ENCODE measurements around the gene DDIT4. TPM values are rescaled to one million over a fixed set of nuclear protein-coding genes. Genes with fewer than 3 reads are reported as not detected.
"Not testable (repeated sequence)": the region's sequence is repeated elsewhere in the genome, so short reads cannot be mapped to it uniquely, and the experiment has no call there.

The DDIT4 gene
- total RNA-seq, 2 donors from 2014 or later, result 45.5 to 147 TPM

DNA sequence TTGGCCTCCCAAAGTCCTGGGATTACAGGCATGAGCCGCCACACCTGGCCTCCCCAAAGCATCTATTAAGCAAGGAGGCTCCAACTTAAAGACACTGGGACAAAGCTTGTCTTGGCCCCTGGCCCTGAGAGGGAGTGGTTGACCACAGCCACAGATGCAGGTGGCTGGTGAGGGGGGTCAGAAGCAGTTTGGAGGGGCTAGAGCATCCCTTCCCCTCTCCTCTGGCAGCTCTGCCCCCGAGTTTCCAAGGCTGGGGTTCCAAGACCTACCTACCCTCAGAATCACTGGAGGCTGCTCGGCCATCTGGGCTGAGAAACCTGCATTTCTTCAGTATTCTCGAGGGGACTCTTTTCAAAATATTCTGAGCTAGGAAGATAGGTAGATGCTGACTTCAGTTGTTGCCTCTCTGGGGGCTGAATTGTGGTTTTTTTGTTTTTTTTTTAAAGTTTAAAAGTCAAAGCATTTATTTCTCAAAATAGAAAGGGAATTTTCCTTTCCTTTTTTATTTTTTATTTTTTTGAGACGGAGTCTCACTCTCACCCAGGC, 32.6 kb downstream of the DDIT4 start:
- Histone ChIP-seq H3K4me3 (no peak overlapping the region), H3K27me3 (no peaks in the 10 kb centered on the region), H3K27ac (no peak overlapping the region), H3K36me3 (no peaks in the 10 kb centered on the region), H3K9ac (ENCODE audit: low read depth in 2 of 2, low read length in 2 of 2) (no peak overlapping the region), H3K4me1 (peaks cover 23% of the 10 kb centered on the region), H3K9me3 (no peaks in the 10 kb centered on the region)
- intact Hi-C loops (cut with DNase I), result no loop called here
- DNase-seq, result no peak
- no peak for TF ChIP-seq CTCF (IDR thresholded peaks at IDR 0.05)

DNA sequence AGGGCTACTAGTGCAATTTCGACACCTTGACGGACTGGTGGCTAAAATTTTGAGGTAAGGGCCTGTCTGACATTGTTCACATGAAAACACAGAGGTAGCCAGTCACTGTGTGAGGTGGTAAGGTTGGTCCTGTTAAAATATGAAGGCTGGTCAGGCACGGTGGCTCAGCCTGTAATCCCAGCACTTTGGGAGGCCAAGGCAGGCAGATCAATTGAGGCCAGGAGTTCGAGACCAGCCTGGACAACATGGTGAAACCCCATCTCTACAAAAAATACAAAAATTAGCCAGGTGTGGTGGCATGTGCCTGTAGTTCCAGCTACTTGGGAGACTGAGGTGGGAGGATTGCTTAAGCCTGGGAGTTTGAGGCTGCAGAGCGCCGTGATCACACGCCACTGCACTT, 34.0 kb downstream of the DDIT4 start:
- DNase-seq; intact Hi-C loops (cut with DNase I); H3K36me3 ChIP-seq; H3K9ac ChIP-seq (ENCODE audit: low read depth in 2 of 2, low read length in 2 of 2); H3K4me3 ChIP-seq; H3K9me3 ChIP-seq; H3K27me3 ChIP-seq: not testable (repeated sequence)
- peak overlapping the region; percentile 93 for H3K27ac ChIP-seq
- H3K4me1 ChIP-seq, result peaks cover 23% of the 10 kb centered on the region

DNA sequence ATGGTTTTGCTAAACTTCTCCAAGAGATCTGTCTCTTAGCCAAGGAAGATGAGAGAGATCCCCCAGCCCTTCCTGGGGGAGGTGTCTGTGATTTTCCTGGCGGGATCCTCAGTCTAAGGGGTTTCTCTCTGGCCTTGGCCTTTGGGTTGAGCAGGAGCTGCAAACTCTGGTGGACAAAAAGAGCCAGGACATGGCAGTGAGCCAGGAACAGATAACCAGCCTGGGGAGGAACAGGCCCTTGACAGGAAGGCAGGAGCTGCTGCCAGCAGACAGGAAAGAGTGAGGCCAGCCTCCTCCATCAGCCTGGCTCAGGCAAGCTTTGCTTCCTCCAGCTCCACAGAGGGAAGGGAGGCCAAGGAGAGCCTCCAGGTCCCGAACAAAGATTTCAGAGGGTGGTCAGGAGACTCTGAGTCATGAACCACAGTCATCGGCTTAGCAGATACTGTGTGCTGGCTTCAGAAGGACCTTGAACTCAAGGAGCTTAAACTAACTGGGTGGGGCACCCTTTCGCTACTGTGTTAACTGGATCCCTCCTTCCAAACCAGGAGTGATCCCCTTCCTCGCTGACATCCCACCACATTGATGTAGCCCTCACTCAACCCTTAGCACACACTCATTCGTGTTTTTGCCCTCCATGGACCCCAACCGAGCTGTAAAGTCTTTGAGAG, 34.7 kb downstream of the DDIT4 start:
- no peaks in the 10 kb centered on the region for H3K36me3 ChIP-seq
- peaks cover 23% of the 10 kb centered on the region for H3K4me1 ChIP-seq
- no peaks in the 10 kb centered on the region for H3K27me3 ChIP-seq
- no peak for TF ChIP-seq CTCF (IDR thresholded peaks at IDR 0.05)
- peak; percentile 84 for DNase-seq
- peak overlapping the region in 1 of 2 donors; percentile 58 for H3K9ac ChIP-seq (ENCODE audit: low read depth in 2 of 2, low read length in 2 of 2)
- peak overlapping the region; percentile 93 for H3K27ac ChIP-seq
- intact Hi-C loops (cut with DNase I), result no loop called here
- H3K9me3 ChIP-seq, result no peaks in the 10 kb centered on the region
- H3K4me3 ChIP-seq, result no peak overlapping the region

DNA sequence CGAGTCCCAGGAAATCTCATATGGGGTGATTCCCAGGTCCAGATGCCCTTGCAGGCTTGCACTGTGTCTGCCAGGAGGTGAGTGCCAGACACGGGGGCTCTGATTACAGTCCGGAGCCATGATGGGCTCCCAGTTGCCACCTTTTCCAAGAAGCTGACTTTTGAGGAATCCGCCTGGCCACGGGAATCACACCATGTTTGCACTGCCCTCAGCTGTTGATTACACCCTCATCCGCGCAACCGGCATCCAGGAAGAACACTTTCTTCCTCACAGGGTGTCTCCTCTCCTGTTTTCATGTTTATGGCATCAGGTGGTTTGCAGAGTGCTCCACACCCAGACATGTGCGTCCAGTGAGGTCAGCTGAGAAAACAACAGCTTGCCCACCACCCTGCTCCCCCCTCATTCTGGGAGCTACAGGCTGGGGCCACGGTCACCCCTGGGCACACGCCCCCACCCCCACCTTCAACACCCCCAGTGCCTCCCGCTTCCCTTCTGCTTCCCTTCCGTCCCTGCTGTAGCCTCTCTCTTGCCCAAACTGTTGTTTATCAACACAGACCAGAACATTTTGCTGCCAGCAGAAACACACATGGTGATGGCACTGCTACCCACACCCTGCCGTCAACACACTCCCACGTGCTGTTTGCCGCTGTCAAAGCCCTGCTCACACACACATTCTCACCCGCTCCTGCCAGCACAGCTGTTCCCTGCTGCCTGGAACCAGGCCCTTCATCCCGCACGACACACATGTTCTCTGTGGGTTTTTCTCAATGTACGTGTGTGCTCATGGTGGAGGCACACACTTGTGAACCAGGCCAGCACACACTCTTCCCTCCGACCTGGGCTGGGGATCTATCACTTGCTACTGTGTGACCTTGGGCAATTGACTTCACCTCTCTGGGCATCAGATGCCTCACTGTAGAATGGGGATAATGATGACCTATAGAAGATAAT, 35.8 kb downstream of the DDIT4 start:
- Histone ChIP-seq H3K4me3 (no peak overlapping the region), H3K9ac (ENCODE audit: low read depth in 2 of 2, low read length in 2 of 2) (peak overlapping the region; percentile 55 to 58), H3K27me3 (no peaks in the 10 kb centered on the region), H3K9me3 (no peaks in the 10 kb centered on the region), H3K36me3 (no peaks in the 10 kb centered on the region), H3K4me1 (peaks cover 23% of the 10 kb centered on the region), H3K27ac (peak overlapping the region; percentile 93)
- peak; percentile 86 for DNase-seq
- intact Hi-C loops (cut with DNase I), result no loop called here
- no peak for TF ChIP-seq CTCF (IDR thresholded peaks at IDR 0.05)

- Histone ChIP-seq H3K4me3 (no peak overlapping the region), H3K27ac (peak overlapping the region; percentile 93), H3K36me3 (no peaks in the 10 kb centered on the region), H3K9me3 (no peaks in the 10 kb centered on the region), H3K27me3 (no peaks in the 10 kb centered on the region), H3K9ac (ENCODE audit: low read depth in 2 of 2, low read length in 2 of 2) (peak overlapping the region in 1 of 2 donors; percentile 58), H3K4me1 (peaks cover 23% of the 10 kb centered on the region)
- intact Hi-C loops (cut with DNase I), result no loop called here
- DNase-seq, result no peak
- no peak for TF ChIP-seq CTCF (IDR thresholded peaks at IDR 0.05)
These were observed 36.5 kb downstream of the DDIT4 start for GRCh38 chr10:72310241-72310633.
